SU-DHL-6 (cell line): ENCODE results near the gene ESRRA.
"Not testable (repeated sequence)": the region's sequence is repeated elsewhere in the genome, so short reads cannot be mapped to it uniquely, and the experiment has no call there.

Source experiments
- H2AFZ ChIP-seq: fragments of 200-600 bp; sonication (generic); 2 replicates; pipeline ENCODE4 v1.6.1; 2014; ENCODE audit warnings: low read depth, mild to moderate bottlenecking, moderate library complexity, mixed read lengths, antibody characterized with exemption, low read length; ENCODE audit not compliant: severe bottlenecking
- H3F3A ChIP-seq: fragments of 200-600 bp; shearing (Covaris generic); 2 replicates; pipeline ENCODE4 v1.6.0; 2016; ENCODE audit warnings: antibody characterized with exemption, mild to moderate bottlenecking; ENCODE audit not compliant: insufficient read depth
- H3K27ac ChIP-seq: fragments of 200-600 bp; sonication (generic); 2 replicates; pipeline ENCODE4 v1.5.1; 2016; ENCODE audit warnings: low read depth, mild to moderate bottlenecking, low read length, moderate library complexity, mixed read lengths
- H3K27me3 ChIP-seq: fragments of 200-600 bp; sonication (generic), shearing (Covaris generic); 2 replicates; pipeline ENCODE4 v1.6.0; 2014; ENCODE audit warnings: mild to moderate bottlenecking, low read length
- H3K36me3 ChIP-seq: fragments of 200-600 bp; sonication (generic); 2 replicates; pipeline ENCODE4 v1.6.1; 2014; ENCODE audit warnings: mild to moderate bottlenecking, low read length, mixed read lengths
- H3K4me2 ChIP-seq: fragments of 300-600, 200-600 bp; shearing (Covaris generic), sonication (generic); 2 replicates; pipeline ENCODE4 v1.6.0; 2014; ENCODE audit warnings: low read length, low read depth, mild to moderate bottlenecking; ENCODE audit not compliant: poor library complexity, severe bottlenecking
- H3K4me3 ChIP-seq: fragments of 200-600 bp; sonication (generic); 2 replicates; pipeline ENCODE4 v1.5.1; 2014; ENCODE audit warnings: antibody characterized with exemption, low read length, mild to moderate bottlenecking, mixed read lengths; ENCODE audit not compliant: insufficient read depth, poor library complexity, severe bottlenecking
- H3K79me2 ChIP-seq: fragments of 200-600 bp; sonication (generic); 2 replicates; pipeline ENCODE4 v1.6.1; 2014; ENCODE audit warnings: mild to moderate bottlenecking, low read length, moderate library complexity; ENCODE audit not compliant: insufficient read depth
- H3K9ac ChIP-seq: fragments of 200-600 bp; sonication (generic); 2 replicates; pipeline ENCODE4 v1.7.0; 2014; ENCODE audit warnings: mild to moderate bottlenecking, low read length
- H3K9me2 ChIP-seq: fragments of 200-600 bp; sonication (generic); replicated peaks from 2 replicates; pipeline ENCODE4 v1.6.1; 2014; ENCODE audit warnings: low read length; ENCODE audit not compliant: insufficient read depth
- H3K9me3 ChIP-seq: fragments of 200-600 bp; sonication (generic); 2 replicates; pipeline ENCODE4 v1.6.1; 2014; ENCODE audit warnings: low read length, mixed read lengths; ENCODE audit not compliant: insufficient read depth
- H4K20me1 ChIP-seq: fragments of 200-600 bp; sonication (generic); 2 replicates; pipeline ENCODE4 v1.6.1; 2014; ENCODE audit warnings: low read depth, mild to moderate bottlenecking, antibody characterized with exemption, low read length, moderate library complexity, mixed read lengths
- EZH2phosphoT487 ChIP-seq: fragments of 200-600 bp; sonication (generic), shearing (Covaris generic); conservative IDR thresholded peaks from 2 replicates; pipeline ENCODE4 v1.6.1; 2018; ENCODE audit warnings: mild to moderate bottlenecking, antibody characterized with exemption, low read length, moderate library complexity, mixed read lengths
- TF ChIP-seq, protein P1 (sequence below): fragments of 200-600 bp; sonication (generic); IDR thresholded peaks from one replicate; pipeline ENCODE4 v1.5.1; 2017; ENCODE audit warnings: antibody characterized with exemption, mild to moderate bottlenecking, low read length, moderate library complexity; ENCODE audit not compliant: insufficient read depth, poor library complexity, severe bottlenecking

The ESRRA gene

DNA sequence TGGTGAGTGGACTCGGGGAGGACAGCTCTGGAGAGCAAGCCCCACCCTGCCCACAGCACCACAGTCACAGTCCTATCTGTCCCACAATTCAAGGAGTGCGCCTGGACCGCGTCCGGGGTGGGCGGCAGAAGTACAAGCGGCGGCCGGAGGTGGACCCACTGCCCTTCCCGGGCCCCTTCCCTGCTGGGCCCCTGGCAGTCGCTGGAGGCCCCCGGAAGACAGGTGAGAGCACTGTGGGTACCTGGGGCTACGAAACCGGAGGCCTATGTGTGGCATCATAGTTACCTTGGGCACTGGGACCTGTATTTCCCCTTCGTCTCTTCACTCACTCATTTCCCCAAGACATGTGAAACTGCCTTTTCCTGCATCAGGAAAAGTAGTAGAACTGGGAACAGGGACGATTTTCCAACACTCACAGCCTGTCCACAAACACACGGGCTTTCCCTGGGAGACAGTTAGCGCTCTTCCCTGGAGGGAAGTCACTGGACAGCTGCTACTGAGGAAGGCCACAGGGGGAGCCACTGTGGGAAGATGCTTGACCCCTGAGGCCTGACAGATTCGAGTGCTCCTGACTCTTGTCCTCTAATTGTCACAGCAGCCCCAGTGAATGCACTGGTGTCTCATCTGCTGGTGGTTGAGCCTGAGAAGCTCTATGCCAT is 9.0 kb downstream of the ESRRA start:
- H3F3A ChIP-seq, result peaks cover 24% of the 10 kb centered on the region
- H4K20me1 ChIP-seq, result no peaks in the 10 kb centered on the region; the same call in 1 of the 2 replicates
- no peaks in the 10 kb centered on the region for H3K9me3 ChIP-seq
- H3K36me3 ChIP-seq, result no peaks in the 10 kb centered on the region
- no peaks in the 10 kb centered on the region for H3K9me2 ChIP-seq
- no peaks in the 10 kb centered on the region for H3K27me3 ChIP-seq
- no peak overlapping the region for H3K4me2 ChIP-seq
- H3K27ac ChIP-seq, result no peak overlapping the region
- H3K79me2 ChIP-seq, result peaks cover 29% of the 10 kb centered on the region
- H3K4me3 ChIP-seq, result no peak overlapping the region
- no peak overlapping the region for H2AFZ ChIP-seq
- TF ChIP-seq, protein P1, sequence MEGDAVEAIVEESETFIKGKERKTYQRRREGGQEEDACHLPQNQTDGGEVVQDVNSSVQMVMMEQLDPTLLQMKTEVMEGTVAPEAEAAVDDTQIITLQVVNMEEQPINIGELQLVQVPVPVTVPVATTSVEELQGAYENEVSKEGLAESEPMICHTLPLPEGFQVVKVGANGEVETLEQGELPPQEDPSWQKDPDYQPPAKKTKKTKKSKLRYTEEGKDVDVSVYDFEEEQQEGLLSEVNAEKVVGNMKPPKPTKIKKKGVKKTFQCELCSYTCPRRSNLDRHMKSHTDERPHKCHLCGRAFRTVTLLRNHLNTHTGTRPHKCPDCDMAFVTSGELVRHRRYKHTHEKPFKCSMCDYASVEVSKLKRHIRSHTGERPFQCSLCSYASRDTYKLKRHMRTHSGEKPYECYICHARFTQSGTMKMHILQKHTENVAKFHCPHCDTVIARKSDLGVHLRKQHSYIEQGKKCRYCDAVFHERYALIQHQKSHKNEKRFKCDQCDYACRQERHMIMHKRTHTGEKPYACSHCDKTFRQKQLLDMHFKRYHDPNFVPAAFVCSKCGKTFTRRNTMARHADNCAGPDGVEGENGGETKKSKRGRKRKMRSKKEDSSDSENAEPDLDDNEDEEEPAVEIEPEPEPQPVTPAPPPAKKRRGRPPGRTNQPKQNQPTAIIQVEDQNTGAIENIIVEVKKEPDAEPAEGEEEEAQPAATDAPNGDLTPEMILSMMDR, result no peak
- TF ChIP-seq EZH2phosphoT487, result no peak
- H3K9ac ChIP-seq, result no peak overlapping the region

DNA sequence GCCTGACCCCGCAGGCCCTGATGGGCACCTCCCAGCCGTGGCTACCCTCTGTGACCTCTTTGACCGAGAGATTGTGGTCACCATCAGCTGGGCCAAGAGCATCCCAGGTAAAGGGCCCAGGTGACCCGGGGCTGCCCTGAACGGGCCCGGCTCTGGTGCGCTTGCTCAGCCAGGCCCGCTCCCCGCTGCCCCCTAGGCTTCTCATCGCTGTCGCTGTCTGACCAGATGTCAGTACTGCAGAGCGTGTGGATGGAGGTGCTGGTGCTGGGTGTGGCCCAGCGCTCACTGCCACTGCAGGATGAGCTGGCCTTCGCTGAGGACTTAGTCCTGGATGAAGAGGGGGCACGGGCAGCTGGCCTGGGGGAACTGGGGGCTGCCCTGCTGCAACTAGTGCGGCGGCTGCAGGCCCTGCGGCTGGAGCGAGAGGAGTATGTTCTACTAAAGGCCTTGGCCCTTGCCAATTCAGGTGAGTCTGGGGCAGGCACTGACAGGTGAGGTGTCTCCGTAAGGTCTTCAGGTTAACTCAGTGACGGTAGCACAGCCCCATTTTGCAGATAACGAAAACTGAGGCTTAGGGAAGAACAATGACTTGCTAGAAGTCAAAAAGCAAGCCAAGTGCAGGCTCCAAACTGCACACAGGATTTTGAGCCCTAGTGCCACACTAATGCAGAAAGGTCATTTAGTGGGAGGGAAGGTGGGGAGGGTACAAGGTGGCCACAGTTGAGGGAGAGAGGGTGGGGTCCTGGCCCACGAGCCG is 9.7 kb downstream of the ESRRA start:
- H3K27ac ChIP-seq, result no peak overlapping the region
- H3K79me2 ChIP-seq, result peaks cover 22% of the 10 kb centered on the region
- no peaks in the 10 kb centered on the region for H3K27me3 ChIP-seq
- no peak overlapping the region for H2AFZ ChIP-seq
- no peak for TF ChIP-seq EZH2phosphoT487
- TF ChIP-seq, protein P1, result no peak
- no peaks in the 10 kb centered on the region for H3K9me3 ChIP-seq
- no peak overlapping the region for H3K9ac ChIP-seq
- H4K20me1 ChIP-seq, result no peaks in the 10 kb centered on the region; the same call in 1 of the 2 replicates
- H3K4me3 ChIP-seq, result no peak overlapping the region
- H3K9me2 ChIP-seq, result no peaks in the 10 kb centered on the region
- no peaks in the 10 kb centered on the region for H3K36me3 ChIP-seq
- H3F3A ChIP-seq, result peaks cover 24% of the 10 kb centered on the region
- H3K4me2 ChIP-seq, result no peak overlapping the region

DNA sequence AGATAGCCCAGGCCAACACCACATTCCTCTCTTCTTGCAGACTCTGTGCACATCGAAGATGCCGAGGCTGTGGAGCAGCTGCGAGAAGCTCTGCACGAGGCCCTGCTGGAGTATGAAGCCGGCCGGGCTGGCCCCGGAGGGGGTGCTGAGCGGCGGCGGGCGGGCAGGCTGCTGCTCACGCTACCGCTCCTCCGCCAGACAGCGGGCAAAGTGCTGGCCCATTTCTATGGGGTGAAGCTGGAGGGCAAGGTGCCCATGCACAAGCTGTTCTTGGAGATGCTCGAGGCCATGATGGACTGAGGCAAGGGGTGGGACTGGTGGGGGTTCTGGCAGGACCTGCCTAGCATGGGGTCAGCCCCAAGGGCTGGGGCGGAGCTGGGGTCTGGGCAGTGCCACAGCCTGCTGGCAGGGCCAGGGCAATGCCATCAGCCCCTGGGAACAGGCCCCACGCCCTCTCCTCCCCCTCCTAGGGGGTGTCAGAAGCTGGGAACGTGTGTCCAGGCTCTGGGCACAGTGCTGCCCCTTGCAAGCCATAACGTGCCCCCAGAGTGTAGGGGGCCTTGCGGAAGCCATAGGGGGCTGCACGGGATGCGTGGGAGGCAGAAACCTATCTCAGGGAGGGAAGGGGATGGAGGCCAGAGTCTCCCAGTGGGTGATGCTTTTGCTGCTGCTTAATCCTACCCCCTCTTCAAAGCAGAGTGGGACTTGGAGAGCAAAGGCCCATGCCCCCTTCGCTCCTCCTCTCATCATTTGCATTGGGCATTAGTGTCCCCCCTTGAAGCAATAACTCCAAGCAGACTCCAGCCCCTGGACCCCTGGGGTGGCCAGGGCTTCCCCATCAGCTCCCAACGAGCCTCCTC is 10.6 kb downstream of the ESRRA start:
- peak overlapping the region; percentile 64 for H3K4me2 ChIP-seq
- peaks cover 16% of the 10 kb centered on the region for H3K79me2 ChIP-seq
- H3K27ac ChIP-seq, result peak overlapping the region; percentile 92
- not testable (repeated sequence) for H2AFZ ChIP-seq, H3K9me3 ChIP-seq, H3K27me3 ChIP-seq, H3K9me2 ChIP-seq, H4K20me1 ChIP-seq, H3K36me3 ChIP-seq
- peak overlapping the region; percentile 73 for H3K4me3 ChIP-seq
- H3K9ac ChIP-seq, result peak overlapping the region; percentile 84
- H3F3A ChIP-seq, result peaks cover 24% of the 10 kb centered on the region
